Activated T-cell treated with anti-CD3 and anti-CD28 coated beads, Interleukin-2, amount 50 U/mL, for 24 hours (primary cell): ENCODE results near the gene CTCFL.
"Not testable (repeated sequence)": the region's sequence is repeated elsewhere in the genome, so short reads cannot be mapped to it uniquely, and the experiment has no call there.

Source experiments
- DNase-seq: peaks from one replicate; pipeline ENCODE4 v3.0.0-alpha.2; 2020
- H3K27ac Mint-ChIP-seq: 2 replicates; pipeline ENCODE4 v1.8.0; 2020; ENCODE audit warnings: mild to moderate bottlenecking, mixed read lengths
- H3K27me3 Mint-ChIP-seq: 2 replicates; pipeline ENCODE4 v1.8.0; 2020; ENCODE audit warnings: mixed read lengths
- H3K36me3 Mint-ChIP-seq: 2 replicates; pipeline ENCODE4 v1.8.0; 2020; ENCODE audit warnings: low read depth, mixed read lengths
- H3K4me1 Mint-ChIP-seq: 2 replicates; pipeline ENCODE4 v1.8.0; 2020; ENCODE audit warnings: low read depth, mixed read lengths
- H3K4me3 Mint-ChIP-seq: 2 replicates; pipeline ENCODE4 v1.8.0; 2020; ENCODE audit warnings: mild to moderate bottlenecking, moderate library complexity, mixed read lengths
- H3K9me3 Mint-ChIP-seq: 2 replicates; pipeline ENCODE4 v1.8.0; 2020; ENCODE audit warnings: mixed read lengths

Gene CTCFL

DNA sequence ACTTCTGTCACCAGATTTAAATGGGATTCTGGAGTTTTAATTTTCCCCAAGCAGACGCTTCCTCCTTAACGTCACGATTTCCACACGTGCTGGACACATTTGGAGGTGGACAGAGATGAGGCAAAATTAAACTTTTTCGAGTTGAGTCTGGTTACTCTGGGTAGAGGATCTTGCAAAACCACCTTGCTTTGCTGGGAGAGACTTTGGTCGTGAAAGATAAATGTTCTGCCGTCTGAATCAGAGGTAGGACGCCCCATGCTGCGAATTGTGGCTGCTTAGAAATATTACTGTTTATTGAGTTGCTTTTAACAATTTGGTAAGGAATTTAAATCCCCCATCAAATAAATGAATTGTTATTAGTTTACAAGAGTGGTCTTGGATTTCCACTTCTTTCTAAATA lies 46.8 kb downstream of the CTCFL start:
- Mint-ChIP-seq H3K36me3 (no peaks in the 10 kb centered on the region), H3K9me3 (no peaks in the 10 kb centered on the region), H3K27ac (no peak overlapping the region), H3K4me3 (no peak overlapping the region), H3K4me1 (peaks cover 38% of the 10 kb centered on the region), H3K27me3 (peaks cover 3% of the 10 kb centered on the region)
- no peak for DNase-seq

DNA sequence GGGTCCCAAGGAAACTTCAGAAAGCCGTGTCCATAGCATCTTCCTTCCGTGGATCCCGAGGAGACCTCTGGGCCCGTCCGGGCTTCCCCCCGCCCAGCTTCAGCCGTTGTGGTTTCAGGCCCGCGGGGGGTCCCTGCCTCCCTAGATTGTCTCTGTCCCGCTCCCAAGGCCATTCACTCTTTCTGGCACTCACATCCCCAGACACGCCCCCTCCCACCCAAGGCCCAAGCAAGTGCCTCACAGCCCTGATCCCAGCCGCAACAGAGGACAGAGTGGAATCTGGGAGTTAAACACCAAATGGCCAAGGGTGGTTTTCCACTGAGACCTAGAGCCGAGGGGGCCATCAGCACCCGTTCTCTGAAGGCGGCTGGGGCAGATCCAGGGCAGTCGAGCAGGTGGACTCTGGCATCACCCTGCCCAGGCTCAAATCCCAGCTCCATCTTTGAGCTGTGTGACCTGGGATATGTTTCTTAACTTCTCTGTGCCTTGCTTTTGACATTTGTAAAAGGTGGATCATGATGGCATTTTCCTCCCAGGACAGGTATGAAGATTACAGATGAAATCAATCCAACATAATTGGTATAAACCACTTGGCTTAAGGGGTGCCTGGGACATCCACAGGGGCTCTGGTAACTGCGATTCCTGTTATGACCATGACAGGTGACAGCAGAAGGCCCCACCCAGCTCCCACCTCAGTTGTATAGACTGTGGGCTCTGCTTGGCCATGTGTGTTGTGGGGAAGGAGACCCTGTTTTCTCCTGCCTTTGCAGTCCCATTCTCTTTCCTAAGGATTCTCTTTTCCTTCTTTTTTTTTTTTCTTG lies 48.1 kb downstream of the CTCFL start:
- no peak for DNase-seq
- no peak overlapping the region for H3K27ac Mint-ChIP-seq
- peaks cover 39% of the 10 kb centered on the region for H3K4me1 Mint-ChIP-seq
- H3K27me3 Mint-ChIP-seq, result peaks cover 3% of the 10 kb centered on the region
- H3K4me3 Mint-ChIP-seq, result no peak overlapping the region
- H3K9me3 Mint-ChIP-seq, result no peaks in the 10 kb centered on the region
- no peaks in the 10 kb centered on the region for H3K36me3 Mint-ChIP-seq

DNA sequence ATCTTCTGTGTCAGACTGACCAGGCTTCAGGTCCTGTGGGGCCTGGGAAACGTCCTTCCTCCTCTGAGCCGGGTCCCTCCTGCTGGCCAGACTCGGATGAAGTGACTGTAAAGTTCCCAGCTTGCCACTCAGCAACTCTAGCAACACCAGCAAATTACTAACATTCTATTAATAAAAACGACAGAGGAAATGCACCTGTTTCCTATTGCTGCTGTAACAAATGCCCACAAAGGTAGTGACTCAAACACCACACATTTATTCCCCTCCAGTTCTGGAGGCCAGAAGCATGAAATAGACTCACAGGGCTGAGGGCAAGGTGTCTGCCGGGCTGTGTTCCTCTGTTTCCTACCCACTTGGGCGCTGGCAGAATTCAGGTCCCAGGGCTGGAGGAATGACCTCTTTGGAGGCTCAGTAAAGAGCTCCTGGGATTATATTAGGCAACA lies 48.8 kb downstream of the CTCFL start:
- Mint-ChIP-seq H3K4me1 (peaks cover 31% of the 10 kb centered on the region), H3K4me3 (no peak overlapping the region), H3K27ac (peak overlapping the region; percentile 8), H3K27me3 (peaks cover under 1% of the 10 kb centered on the region), H3K36me3 (no peaks in the 10 kb centered on the region), H3K9me3 (no peaks in the 10 kb centered on the region)
- DNase-seq, result no peak

DNA sequence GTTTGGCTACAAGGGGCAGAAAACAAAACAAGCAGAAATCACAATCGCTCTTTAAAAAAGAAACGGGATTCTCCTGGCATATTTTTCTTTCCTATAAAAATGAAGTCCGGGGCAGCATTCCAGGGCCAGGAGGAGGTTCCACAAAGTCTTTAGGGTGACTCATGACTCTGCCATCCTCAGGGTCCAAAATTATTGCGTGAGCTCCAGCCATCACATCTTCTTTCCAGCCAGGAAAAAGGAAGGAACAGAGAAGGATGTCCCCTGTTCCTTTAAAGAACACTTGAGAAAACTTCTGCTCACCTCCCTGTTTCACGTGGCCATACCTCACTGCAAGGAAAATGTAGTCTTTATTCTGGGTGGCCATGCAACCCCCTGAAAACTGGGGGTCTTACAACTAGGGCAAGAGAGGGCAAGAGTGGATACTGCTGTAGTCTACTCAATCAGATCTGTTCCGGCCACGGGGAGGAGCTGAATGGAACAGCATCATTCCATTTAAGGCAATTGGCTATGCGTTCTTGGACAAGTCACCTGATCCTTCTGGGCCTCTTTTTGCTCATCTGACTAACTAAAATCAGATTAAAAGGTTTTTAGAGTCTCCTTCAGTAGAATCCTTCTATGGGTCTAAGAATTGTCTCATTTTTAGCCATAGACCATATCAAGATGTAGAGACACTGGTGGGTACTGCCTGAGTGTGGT lies 49.4 kb downstream of the CTCFL start:
- H3K27ac Mint-ChIP-seq, result peak overlapping the region; percentile 8
- H3K27me3 Mint-ChIP-seq, result no peaks in the 10 kb centered on the region
- peak; percentile 7 for DNase-seq
- no peaks in the 10 kb centered on the region for H3K9me3 Mint-ChIP-seq
- H3K4me3 Mint-ChIP-seq, result no peak overlapping the region
- no peaks in the 10 kb centered on the region for H3K36me3 Mint-ChIP-seq
- peaks cover 26% of the 10 kb centered on the region for H3K4me1 Mint-ChIP-seq

DNA sequence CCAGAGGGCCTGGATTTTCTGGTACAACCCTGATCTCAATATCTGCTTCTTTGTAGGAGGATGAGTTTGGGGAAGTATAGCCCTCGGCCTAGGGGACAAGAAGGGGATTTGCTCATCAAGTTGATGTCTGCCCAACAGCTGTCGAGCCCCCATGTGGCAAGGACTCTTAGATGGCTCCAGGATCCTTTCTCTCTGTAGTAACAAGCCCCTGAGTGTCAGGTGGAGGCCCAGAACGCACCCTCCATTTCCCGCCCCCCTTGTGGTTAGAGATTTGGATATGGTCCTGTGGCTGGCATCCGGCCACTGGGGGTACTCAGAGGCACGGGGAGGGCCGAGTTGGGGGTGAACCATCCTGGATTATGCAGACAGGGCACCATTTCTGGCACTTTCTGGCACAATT lies 50.1 kb downstream of the CTCFL start:
- H3K36me3 Mint-ChIP-seq, result no peaks in the 10 kb centered on the region
- no peak overlapping the region for H3K27ac Mint-ChIP-seq
- peak; percentile 23 for DNase-seq
- H3K4me1 Mint-ChIP-seq, result peaks cover 23% of the 10 kb centered on the region
- H3K4me3 Mint-ChIP-seq, result no peak overlapping the region
- H3K27me3 Mint-ChIP-seq, result no peaks in the 10 kb centered on the region
- no peaks in the 10 kb centered on the region for H3K9me3 Mint-ChIP-seq

DNA sequence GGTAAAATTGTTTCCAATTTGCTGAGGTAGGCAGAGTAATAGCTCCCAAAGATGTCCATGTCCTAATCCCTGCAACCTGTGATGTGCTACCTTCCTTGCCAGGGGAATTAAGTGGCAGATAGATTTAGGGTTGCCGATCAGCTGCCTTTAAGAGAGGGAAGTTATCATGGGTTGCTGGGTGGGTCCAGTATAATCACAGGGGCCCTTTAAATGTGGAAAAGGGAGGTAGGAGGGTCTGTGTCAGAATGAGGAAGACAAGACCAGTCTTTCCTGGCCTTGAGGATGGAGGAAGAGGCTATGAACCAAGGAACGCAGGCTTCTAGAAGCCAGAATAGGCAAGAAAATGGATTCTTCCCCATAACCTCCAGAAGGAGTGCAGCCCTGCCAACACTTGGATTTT lies 50.7 kb downstream of the CTCFL start:
- H3K27me3 Mint-ChIP-seq, result no peaks in the 10 kb centered on the region
- no peak overlapping the region for H3K27ac Mint-ChIP-seq
- H3K4me3 Mint-ChIP-seq, result no peak overlapping the region

DNA sequence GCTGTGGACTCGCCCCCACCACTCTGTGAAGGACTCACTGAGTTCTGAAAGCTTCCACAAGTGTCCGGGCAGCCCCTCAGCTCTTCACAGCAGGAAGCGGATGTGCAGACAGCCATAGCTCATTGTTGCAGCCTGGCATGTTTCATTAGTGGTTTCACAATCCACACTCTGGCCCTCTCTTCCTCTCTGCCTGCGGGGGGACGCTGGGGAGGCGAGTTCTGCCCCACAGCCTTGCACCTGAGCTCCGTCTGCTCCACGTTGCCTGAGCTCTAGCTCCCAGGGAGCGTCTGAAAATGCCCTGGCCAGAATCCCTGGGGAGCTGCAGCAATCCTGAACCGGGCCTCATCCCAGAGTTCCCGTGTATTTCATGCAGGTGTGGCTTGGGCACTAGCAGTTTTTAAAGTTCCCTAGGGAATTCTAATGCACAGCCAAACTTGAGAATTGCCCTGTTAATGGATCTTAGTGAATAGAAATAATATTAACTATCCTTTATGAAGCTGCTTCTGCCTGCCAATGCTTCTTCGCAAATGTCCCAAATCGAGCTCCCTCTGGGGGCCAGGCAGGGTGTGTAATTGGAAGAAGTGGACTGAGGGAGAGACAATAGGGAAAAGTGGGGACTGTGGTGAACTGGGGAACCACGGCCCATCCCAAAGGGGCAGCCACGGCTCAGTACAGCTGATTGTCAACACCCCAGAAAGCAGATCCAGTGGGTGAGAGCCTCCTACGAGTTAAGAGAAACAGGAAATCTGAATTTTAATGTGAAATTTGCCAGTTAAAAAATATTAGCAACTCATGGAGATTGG lies 51.5 kb downstream of the CTCFL start:
- no peak for DNase-seq
- no peaks in the 10 kb centered on the region for H3K36me3 Mint-ChIP-seq
- peaks cover 23% of the 10 kb centered on the region for H3K4me1 Mint-ChIP-seq
- peak overlapping the region; percentile 59 for H3K27ac Mint-ChIP-seq
- no peaks in the 10 kb centered on the region for H3K9me3 Mint-ChIP-seq
- H3K27me3 Mint-ChIP-seq, result no peaks in the 10 kb centered on the region
- no peak overlapping the region for H3K4me3 Mint-ChIP-seq

More for the DNA sequence above, 50.7 kb downstream of the CTCFL start:
- H3K9me3 Mint-ChIP-seq, result no peaks in the 10 kb centered on the region
- H3K36me3 Mint-ChIP-seq, result no peaks in the 10 kb centered on the region
- no peak for DNase-seq
- H3K4me1 Mint-ChIP-seq, result peaks cover 23% of the 10 kb centered on the region

DNA sequence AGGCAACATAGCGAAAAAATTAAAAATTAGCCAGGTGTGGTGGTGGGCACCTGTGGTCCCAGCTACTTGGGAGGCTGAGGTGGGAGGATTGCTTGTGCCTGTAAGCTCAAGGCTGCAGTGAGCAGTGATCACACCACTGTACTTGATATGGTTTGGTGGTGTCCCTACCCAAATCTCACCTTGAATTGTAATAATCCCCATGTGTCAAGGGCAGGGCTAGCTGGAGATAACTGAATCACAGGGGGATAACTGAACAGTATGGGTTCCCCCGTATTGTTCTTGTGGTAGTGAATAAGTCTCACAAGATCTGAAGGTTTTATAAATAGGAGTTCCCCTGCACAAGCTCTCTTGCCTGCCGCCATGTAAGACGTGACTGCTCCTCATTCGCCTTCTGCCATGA lies 52.5 kb downstream of the CTCFL start:
- H3K36me3 Mint-ChIP-seq, DNase-seq, H3K4me3 Mint-ChIP-seq, H3K9me3 Mint-ChIP-seq, H3K27me3 Mint-ChIP-seq, H3K27ac Mint-ChIP-seq: not testable (repeated sequence)
- peaks cover 23% of the 10 kb centered on the region for H3K4me1 Mint-ChIP-seq

DNA sequence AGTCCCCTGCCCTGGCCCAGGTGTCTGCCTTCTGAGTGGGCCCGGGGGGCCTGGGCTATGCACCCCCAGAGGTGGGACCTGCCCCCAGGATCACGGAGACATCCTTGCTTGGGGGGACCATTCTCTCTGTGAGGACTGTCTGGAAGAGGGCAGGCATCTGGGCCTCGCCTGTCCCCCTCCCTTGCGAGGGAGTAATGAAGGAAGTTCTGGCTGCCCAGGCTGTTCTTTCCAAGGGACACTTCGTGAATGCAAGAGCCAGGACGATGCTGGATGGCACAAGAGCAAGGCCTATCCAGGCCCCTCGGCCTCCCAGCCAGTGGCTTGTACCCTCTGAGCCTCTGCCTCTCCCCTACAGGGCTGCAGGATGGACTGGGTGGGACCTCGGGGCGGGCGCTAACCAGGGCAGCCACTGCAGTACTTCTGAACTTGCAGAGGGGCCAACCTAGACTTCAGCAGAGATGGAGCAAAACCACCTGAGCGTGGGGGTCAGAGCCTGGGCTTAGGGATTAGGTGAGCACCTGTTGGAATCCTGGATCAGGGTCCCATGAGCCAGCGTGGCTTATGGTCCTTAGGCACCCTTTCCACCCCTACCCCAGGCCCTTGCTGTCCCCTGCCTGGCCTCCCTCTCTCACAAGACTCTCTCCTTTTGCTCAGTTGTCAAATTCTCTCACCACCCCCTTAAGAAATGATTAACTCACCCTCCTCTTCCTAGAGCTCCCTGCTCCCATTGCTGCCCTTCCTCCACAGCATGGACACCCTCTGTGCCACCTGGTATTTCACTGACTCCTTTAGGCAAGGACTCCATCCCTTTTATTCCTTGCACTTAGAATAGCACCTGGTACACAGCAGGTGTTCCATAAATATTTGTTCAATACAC lies 53.2 kb downstream of the CTCFL start:
- H3K27me3 Mint-ChIP-seq, result no peaks in the 10 kb centered on the region
- H3K36me3 Mint-ChIP-seq, result no peaks in the 10 kb centered on the region
- DNase-seq, result no peak
- H3K9me3 Mint-ChIP-seq, result no peaks in the 10 kb centered on the region
- H3K4me1 Mint-ChIP-seq, result peaks cover 23% of the 10 kb centered on the region
- H3K27ac Mint-ChIP-seq, result no peak overlapping the region
- no peak overlapping the region for H3K4me3 Mint-ChIP-seq

DNA sequence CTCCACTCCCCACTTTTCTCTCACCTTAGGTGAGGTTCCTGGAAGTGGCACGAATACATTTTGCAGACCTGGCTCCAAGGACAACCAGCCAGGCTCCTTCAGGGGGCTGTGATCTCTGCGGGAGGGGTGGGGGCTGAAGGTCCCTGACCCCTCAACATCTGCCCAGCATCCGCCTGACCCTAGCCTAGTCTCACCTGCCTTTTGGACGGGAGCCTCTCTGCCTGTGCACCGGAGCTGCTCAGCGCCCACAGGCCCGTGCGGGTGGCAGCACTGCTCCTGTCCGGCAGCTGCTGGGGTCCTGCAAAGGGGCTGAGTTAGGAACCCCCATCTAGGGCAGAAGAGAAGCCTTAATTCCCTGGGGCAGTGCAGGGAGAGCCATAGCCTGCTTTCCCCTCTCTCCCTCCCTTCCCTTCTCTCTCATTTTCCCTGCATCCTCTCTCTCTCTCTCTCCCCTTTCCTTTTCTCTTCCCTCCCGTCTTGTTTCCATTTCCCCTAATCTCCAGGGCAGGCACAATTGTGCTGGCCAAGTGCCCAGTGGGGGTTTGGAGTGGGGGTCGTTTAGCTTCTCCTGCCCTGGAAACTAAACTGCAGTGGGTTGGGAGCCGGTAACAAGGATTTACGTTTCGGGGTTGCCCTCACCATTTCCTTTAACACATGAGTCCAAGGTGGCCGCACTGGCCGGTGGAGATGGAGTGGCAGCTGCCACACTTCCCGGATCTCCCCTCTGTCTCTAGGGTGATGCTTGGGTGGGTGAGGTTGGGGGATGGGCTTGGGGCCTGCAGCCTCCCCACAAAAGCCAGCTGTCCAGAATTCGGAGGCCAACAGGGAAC lies 54.1 kb downstream of the CTCFL start:
- DNase-seq, result no peak
- H3K36me3 Mint-ChIP-seq, result no peaks in the 10 kb centered on the region
- no peak overlapping the region for H3K4me3 Mint-ChIP-seq
- H3K4me1 Mint-ChIP-seq, result peaks cover 17% of the 10 kb centered on the region
- no peak overlapping the region for H3K27ac Mint-ChIP-seq
- no peaks in the 10 kb centered on the region for H3K9me3 Mint-ChIP-seq
- H3K27me3 Mint-ChIP-seq, result no peaks in the 10 kb centered on the region

DNA sequence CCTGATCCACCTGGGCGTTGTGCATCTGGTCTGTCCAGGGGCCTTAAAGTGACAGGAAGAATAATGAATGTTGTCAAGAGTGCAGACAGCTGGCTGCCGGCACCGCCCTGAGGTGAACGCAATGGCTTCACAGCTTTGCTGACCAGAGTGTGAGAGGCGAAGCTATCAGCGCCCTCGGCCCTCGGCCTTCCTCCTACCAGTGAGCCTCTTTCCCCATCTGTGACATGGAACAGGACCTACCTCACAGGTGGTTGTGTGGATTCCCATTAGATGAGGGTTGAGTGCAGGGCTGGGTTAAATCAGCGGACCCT lies 54.8 kb downstream of the CTCFL start:
- H3K4me1 Mint-ChIP-seq, result peaks cover 14% of the 10 kb centered on the region
- no peaks in the 10 kb centered on the region for H3K9me3 Mint-ChIP-seq
- H3K27me3 Mint-ChIP-seq, result no peaks in the 10 kb centered on the region
- DNase-seq, result no peak
- no peak overlapping the region for H3K4me3 Mint-ChIP-seq
- H3K36me3 Mint-ChIP-seq, result no peaks in the 10 kb centered on the region
- no peak overlapping the region for H3K27ac Mint-ChIP-seq

DNA sequence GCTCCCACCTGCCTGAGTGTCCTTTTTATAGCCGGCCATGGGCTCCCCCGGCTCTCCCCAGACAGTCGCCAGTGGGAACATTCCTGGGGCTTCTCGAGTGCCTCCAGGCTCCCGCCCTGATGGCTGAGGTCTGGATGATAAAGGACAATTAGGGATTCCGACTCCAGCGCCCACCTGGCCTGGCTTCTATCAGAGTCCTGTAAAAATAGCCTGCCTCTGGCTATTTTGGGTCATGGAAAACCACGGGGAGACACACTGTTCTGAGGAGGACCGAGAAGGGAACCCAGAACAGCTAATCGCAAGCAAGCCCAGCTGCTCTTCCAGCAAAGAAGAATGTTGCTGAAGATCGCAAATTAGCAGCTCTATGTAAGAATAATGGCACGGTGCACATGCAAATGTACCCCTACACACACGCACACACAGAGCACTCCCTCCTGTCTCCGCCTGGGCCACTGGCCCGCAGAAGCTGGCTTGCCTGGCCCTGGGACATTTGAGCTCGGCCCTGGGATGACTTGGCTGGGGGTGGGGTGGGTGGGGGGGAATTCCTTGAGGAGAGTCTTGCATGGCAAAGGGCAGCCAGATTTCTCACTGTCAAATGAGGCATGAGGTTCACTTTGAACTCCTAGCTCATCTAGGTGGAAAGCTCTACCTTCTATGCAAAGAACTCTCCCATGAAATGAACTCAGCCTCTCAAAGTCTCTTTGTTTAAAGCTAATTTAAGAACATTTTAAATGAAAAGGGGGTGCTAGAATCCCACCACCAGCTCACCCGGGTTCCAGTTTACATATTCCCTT lies 55.3 kb downstream of the CTCFL start:
- Mint-ChIP-seq H3K4me3 (no peak overlapping the region), H3K27me3 (no peaks in the 10 kb centered on the region), H3K27ac (no peak overlapping the region), H3K36me3 (no peaks in the 10 kb centered on the region), H3K9me3 (no peaks in the 10 kb centered on the region), H3K4me1 (peaks cover 14% of the 10 kb centered on the region)
- DNase-seq, result no peak
